ENCODE measurements around the gene SLC30A7.
"Not testable (repeated sequence)": the region's sequence is repeated elsewhere in the genome, so short reads cannot be mapped to it uniquely, and the experiment has no call there.

SLC30A7 gene

DNA sequence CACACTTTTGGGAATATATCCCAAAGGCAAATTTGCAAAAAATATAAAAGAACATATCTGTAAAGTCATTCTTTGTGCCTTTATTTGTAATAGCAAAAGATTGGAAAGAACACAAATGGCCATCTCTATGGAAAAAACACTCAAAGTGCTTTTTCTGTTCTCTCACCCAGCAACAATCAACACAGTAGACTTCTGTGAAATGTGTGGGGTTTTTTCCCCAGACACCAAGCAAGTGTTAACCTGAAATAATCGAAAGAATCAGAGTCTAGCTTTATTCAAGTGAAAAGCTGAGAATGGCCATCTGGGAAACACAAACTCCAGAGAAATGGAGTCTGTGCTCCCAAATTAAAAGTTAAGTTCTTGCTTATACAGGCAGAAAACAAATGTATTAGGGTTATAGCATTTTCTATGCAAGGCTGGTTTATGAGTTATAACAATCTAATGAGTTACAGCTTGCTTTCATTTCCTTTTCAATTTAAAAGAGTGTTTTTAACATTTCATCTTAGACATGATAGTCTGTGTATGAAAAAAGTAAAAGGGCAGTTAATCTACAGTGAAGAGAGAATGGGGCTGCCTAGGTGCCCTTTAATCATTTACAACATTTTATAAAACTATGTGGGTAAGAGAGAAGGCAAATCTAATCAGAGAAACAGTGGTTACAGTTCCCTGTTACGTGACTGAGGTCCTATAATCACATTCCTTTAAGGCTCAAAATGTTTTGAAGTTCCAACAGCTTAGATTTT is 46.6 kb downstream of the SLC30A7 start:
- DNase-seq, result no peak

DNA sequence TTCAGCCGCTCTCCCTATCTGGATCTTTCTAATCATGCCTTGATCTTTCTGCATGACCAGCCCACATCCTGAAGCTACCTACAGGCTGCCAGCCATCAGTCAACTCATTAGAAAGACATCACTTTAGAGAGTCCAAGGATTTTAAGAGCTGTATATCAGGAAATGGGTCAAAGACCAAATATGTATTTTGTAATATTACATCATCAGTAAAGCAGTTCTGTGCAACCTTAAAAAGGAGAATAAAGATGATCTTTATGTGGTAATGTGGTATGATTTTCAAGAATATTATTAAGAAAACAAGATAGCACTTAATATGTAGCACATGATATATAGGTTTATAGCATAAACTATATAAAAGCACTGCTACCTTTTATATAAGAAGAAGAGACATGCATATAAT is 47.6 kb downstream of the SLC30A7 start:
- DNase-seq, result no peak

DNA sequence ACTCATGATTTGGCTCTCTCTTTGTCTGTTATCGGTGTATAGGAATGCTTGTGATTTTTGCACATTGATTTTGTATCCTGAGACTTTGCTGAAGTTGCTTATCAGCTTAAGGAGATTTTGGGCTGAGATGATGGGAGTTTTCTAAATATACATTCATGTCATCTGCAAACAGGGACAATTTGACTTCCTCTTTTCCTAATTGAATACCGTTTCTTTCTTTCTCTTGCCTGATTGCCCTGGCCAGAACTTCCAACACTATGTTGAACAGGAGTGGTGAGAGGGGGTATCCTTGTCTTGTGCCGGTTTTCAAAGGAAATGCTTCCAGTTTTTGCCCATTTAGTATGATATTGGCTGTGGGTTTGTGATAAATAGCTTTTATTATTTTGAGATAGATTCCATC is 50.2 kb downstream of the SLC30A7 start:
- not testable (repeated sequence) for DNase-seq

DNA sequence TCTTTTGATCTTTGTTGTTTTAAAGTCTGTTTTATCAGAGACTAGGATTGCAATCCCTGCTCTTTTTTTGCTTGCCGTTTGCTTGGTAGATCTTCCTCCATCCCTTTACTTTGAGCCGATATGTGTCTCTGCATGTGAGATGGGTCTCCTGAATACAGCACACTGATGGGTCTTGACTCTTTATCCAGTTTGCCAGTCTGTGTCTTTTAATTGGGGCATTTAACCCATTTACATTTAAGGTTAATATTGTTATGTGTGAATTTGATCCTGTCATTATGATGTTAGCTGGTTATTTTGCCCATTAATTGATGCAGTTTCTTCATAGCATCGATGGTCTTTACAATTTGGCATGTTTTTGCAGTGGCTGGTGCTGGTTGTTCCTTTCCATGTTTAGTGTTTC is 51.9 kb downstream of the SLC30A7 start:
- not testable (repeated sequence) for DNase-seq

DNA sequence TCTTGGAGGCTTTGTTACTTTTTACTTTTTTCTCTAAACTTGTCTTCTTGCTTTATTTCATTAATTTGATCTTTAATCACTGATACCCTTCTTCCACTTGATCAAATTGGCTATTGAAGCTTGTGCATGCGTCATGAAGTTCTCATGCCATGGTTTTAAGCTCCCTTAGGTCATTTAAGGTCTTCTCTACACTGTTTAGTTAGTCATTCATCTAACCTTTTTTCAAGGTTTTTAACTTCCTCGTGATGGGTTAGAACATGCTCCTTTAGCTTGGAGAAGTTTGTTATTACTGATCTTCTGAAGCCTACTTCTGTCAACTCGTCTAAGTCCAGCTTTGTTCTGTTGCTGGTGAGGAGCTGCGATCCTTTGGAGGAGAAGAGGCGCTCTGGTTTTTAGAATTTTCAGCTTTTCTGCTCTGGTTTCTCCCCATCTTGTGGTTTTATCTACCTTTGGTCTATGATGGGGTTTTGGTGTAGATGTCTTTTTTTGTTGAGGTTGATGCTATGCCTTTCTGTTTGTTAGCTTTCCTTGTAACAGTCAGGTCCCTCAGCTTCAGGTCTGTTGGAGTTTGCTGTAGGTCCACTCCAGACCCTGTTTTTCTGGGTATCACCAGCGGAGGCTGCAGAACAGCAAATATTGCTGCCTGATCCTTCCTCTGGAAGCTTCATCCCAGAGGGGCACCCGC is 53.0 kb downstream of the SLC30A7 start:
- DNase-seq, result not testable (repeated sequence)

DNA sequence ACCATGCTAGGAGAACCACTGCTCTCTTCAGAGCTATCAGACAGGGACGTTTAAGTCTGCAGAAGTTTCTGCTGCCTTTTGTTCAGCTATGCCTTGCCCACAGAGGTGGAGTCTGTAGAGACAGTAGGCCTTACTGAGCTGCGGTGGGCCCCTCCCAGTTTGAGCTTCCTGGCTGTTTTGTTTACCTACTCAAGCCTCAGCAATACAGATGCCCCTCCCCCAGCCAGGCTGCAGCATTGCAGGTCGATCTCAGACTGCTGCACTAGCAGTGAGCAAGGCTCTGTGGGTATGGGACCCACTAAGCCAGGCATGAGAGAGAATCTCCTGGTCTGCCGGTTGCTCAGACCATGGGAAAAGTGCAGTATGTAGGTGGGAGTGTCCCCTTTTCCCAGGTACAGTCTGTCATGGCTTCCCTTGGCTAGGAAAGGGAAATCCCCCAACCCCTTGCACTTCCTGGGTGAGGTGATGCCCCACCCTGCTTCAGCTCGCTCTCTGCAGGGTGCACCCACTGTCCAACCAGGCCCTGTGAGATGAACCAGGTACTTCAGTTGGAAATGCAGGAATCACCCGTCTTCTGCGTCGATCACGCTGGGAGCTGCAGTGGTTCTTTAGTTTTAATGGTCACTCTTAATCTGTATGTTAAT is 53.7 kb downstream of the SLC30A7 start:
- peak; percentile 88 for DNase-seq

DNA sequence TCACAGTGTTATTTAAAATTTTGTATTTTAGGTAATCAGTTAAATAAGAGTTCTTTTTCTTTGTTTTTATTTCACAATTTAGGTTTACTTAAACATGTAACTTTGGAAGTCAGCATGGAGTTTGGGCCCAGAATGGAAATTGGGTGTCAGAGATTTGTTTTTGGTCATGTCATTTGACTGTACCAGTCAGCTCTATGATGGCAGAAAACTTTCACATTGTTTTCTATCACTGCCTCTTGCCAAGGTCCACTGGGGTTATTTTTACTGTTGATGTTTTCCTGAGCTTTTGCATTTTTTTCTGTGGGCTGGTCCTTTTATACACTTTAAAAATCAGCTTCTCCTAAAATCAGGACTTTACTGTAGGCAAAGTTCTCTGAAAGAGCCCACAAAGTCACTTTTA is 54.4 kb downstream of the SLC30A7 start:
- DNase-seq, result no peak

DNA sequence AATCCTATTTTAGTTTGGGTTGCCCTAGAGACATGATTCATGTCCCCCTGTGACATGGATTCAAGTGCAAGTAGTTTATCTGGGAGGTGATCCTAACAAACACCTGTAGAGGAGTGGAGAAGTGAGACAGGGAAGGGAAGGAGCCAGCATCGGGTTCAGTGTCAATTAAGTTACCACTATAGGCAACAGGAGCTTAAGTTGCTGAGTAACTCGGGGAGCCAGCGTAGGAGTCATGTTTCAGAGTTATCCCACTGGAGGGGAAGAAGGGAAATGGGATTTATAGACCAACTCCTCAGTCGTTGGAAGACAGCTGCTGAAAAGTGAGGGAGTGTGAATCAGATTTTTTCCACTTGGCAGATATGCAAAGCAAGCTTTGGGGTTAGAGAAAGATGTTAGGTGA is 54.9 kb downstream of the SLC30A7 start:
- DNase-seq, result no peak

DNA sequence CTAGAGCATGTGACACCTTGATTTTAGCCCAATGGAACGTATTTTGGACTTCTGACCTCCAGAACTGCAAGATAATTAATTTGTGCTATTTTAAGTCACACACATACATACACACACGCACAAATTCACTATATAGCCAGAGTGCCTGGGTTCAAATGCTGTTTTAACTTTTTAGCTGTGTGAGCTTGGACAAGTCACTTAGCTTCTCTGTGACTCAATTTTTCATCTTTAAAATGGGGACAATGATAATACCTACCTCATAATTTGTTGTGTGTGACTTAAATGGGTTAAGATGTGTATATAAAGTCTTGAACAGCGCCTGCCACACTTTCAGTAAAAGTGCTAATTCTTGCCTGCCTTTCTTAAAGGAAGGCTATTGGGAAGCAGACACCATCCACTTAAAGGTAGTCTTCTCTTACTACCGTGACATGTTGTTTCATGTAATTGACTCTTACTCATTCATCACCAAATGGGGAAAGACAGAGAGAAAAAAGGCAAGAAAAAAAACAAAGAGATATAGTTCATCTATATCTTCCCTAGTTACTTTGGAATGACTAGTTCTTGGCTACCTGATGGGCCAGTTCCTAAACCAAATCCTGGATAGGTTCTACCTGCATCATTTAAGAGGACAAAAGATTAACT is 56.3 kb downstream of the SLC30A7 start:
- DNase-seq, result no peak

DNA sequence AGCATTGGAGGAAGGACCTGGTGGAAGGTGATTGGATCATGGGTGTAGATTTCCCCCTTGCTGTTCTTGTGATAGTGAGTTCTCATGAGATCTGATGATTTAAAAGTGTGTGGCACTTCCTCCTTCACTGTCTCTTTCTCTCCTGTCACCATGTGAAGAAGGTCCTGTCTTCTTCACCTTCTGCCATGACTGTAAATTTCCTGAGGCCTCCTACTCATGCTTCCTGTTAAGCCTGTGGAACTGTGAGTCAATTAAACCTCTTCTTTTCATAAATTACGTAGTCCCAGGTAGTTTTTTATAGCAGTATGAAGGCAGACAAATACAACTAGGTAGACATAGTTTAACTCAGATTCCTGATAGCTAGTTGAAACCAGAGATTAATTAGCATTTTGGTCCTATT is 57.1 kb downstream of the SLC30A7 start:
- DNase-seq, result not testable (repeated sequence)

DNA sequence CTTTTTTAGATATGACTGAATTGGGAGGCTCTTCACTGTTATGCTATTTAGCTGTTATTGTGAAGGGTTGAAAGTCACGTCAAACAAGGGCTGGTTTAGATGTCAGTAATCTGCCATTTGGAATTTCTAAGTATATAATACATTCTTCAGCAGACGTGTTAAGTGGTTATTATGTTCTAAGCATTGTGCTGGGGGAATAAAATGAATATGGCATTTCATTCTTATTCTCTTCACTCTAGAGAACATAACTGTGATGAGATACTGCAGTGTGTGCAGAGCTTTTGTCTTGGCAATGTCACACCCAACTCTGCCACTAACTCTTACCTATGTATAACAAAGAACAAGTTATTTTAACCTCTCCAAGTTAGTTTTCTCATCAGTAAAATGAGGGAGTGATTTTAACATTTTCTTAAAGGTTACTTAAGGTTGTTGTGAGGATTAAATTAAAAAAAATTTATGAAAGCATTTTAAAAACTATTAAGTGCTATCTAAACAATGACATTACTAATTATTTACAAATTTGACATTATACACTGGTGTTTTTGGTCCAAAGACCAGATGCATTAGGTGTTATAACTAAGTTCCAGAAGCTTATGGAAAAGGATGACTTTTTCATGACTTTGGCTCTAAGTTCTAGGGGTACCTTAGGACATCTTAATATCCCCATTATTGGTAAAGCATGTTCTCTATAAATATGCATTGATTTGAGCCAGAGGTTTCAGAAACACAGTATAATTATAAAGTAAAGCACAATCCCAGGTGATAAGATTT is 58.3 kb downstream of the SLC30A7 start:
- DNase-seq, result no peak

DNA sequence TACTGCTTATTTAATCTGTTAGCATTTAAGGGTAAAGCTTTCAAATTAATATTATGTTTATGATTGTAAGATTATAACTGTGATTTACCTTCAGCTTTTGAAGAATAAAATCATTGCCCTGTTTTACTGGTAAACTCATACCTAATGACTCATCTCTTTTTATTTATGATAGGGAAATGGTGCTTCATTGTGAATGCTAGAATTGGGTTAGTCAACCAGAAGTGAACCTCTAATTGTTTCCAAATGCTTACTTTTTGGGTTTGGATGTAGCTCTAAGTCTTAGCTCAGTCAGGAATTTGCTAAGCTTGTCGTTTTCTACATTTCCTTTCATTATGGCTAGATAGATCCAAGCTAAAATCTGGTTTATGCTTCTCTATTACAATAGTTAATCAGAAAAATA is 59.4 kb downstream of the SLC30A7 start:
- DNase-seq, result no peak

DNA sequence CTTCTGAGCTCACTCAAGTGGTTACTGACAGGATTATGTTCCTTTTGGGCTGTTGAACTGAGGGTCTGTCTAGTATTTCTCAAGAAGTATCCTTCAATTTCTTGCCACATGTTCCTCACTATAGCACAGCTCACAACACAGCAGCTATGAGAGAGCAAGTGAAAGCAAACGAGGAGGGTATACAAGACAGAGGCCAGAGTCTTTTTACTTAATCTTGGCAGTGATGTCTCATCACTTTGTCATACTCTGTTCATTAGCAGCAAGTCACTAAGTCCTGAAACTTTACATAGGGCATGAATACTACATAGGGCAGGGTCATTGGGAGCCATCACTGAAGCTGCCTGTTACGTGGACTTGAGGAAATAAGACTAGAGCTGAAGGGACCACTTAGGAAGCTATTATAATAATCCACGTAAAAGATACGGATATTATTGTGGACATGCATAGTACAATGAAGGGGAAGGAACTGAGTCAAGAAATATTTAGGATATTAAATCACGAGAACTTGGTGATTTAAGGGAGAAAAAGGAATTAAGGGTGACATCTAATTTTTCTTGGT is 63.7 kb downstream of the SLC30A7 start:
- DNase-seq, result no peak

DNA sequence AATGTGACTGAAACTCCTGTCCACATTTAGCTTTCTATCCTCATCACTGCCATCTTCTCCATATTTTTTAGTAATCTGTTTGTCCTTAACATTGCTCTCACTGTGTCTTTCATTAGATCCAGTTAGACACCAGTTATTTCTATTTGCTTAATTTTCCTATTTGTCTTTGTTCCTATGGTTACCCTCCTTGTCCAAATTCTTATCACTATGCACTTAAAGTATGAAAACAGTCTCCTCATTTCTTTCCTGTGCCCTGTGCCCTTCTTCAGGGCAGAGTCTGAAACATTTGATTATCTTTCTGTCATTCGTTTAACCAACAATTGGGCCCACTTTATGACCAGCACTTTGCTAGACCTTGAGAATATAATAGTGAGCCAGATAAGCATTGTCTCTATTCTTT is 64.2 kb downstream of the SLC30A7 start:
- DNase-seq, result no peak

DNA sequence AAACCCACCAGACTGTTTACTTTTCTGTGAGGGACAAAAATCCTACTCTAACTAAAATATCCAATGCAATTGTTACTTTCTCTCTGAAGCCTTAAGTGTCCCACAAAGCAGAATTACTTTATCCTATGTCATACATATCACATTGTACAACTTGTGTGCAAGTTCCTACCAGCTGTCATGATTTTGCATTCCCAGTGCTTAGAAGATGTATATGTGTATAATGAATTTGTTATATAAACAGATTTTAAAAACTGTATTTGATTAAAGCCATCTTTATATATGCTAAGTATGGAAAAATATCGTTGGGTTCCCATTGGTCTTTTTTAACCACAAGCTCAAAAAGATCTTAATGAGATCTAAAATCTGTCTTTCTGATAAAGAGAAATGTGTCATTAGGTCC is 72.7 kb downstream of the SLC30A7 start:
- DNase-seq, result no peak

DNA sequence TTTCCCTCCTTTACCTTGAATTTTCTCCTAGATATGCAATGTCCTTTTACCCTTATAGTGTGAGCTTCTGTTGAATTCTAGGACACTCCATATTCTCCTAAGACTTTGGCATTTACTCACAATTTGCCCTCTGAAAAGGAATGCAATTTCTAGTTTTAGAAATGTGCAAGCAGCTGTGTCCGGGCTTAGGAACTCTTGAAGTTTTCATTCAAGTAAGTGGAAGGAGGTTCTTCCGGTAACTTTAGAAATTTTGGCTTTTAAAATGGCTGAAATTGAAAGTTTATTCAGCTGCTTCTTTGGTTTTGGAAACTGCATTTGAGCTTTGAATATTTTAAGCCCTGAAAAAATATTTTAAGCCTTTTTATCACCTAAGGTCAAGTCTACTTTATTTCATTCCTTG is 73.4 kb downstream of the SLC30A7 start:
- DNase-seq, result no peak

DNA sequence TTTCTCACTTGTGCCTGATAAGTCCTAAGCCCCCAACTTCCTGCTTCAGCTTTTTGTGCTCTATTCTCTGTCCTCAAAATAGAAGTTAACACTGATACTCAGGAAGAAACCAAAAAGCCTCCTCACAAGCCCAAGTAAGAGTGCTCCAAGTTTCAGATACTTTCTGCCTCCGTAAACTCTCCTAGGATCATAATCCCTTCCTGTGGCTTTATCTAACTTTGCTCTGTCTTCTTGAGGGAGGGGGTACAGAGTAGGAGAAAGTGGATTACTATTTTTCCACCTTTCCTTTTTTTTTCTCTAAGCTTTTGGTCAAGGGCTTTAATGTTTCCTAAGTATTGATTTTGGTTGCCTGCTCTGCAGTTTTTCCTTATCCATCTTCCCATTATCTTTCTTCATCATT is 75.1 kb downstream of the SLC30A7 start:
- no peak for DNase-seq

DNA sequence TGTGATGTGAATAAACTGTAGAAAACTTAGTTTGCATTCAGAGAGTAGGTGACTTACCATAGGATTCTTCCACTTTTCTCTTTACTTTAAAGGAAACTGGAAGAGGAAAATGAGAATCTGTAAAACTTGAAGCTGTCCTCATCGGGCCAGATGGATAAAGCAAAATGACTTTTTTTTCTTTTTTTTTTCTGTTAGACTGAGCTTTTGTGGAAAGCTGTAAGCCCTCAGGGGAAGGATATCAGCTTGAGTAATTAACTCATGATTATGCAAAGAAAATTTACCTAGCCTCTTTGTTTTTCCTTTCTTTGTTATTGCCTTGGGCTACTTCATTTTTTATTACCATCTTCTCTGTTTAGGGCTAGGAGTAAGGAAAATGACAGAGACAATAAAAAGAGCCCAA is 76.3 kb downstream of the SLC30A7 start:
- no peak for DNase-seq

DNA sequence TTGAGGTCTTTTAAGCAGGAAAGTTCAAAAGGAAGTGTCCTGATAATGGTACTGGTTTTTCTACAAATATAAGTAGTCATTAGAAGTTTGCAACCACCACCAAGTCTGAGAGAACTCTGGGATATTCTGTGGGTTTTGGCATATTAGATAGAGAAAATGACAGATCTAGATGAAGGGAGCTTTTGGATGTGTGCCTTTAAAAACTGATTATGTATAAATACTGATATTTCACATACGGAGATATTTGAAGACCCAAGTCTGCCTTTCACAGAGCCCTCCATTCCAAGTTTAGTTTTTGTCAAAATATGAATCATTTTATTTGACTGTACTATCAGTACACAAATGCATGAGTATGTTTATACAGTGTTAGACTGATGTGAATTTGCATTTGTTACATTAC is 81.0 kb downstream of the SLC30A7 start:
- DNase-seq, result no peak

DNA sequence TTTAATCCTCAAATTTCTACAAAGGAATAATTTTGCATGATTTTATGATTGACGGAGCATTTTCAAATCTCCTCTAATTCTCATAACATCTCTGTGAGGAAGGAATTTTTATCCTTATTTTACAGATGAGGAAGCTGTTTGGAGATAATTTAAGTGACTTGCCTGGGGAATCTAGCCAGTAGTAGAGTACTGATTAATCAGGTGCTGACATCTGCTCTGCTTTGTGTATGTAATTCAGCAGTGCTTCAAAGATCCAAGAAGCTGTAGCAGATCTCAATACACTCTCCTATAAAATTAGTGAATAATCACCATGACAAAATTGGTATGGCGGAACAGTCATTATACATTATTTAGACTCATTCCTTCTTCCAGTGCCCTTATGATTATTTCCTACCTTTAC is 83.7 kb downstream of the SLC30A7 start:
- no peak for DNase-seq

DNA sequence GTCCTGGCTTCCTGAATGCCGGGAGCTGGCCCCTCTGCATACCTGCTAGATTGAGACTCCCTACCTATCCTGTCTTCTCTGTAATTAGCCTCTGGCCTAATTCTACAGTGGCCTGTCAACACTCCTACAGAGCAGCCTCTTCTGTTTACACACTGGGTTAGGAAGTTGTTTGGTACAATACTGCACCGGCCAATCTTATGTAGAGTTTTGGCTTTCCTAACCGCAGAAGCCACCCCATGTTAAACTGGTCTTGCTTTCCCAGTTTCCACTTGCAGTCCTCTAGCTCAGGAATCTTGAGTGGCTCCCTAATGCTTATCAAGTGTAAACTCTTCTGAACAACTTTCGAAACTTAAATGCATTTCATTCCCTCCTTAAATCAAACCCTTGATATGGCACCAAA is 86.9 kb downstream of the SLC30A7 start:
- DNase-seq, result no peak

DNA sequence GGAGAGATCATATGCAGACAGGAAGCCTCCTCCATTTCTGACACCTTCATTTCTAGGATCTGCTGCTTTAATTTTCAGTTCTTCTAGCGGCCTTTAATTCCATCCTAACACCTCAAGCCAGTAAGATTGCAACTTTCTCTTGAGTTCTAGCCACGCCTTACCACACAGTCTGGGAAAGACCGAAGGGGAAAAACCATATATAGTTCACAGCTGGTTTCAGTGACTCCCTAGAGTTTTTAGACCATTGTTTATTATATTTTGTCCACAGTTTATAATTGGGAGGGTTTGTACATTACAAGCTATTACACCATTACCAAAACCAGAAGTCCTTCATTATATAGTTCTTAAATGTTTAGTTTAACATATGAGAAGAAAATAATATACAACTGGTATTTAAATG is 92.2 kb downstream of the SLC30A7 start:
- DNase-seq, result no peak

Data from NCI-H510A (cell line).